Measurements from ENCODE around the gene SDK2. TPM values are rescaled to one million over a fixed set of nuclear protein-coding genes. Genes with fewer than 3 reads are reported as not detected.

SDK2 gene
- total RNA-seq, 4 donors from 2014 or later, result under 0.01 to 0.49 (median 0.08) TPM

DNA sequence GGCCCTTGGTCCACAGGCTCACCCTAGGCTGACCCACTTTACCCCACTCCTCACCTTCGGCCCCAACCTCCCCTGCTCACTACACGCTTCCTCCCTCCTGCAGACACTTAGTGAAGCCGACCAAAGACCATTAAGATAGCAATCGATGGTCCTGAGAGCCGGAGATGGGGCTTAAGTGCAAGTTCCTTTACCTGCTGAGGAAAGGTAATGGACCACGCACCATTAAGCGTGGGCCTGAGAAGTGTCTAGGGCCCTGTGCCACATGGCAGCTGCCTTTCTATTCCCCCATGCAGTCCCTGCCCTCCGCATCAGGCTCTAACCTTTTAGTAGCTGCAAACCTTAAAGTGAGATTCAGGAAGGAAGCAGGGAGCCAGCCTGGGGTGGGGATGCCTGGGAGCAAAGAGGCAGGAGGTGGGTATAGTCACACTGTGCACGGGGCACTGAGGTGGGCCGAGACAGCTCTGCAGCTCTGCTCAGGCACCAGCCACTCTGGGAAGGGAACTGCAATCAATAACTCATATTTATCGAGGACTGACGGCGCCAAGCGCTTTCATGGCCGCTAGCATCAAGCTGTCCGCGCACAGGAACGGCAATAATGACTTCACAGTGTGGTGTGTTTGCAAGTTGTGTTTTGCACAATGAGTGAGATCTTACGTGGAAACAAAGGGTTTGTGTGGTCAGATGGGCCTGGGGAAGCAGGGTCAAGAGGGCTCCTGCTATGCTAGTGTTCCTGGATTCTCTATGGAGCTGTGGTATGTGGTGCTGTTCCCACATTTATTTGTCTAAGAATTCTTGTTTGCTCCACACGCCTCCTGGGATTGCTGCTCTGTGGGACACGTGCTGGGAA, 247.6 kb downstream of the SDK2 start:
- TF ChIP-seq, protein P1, sequence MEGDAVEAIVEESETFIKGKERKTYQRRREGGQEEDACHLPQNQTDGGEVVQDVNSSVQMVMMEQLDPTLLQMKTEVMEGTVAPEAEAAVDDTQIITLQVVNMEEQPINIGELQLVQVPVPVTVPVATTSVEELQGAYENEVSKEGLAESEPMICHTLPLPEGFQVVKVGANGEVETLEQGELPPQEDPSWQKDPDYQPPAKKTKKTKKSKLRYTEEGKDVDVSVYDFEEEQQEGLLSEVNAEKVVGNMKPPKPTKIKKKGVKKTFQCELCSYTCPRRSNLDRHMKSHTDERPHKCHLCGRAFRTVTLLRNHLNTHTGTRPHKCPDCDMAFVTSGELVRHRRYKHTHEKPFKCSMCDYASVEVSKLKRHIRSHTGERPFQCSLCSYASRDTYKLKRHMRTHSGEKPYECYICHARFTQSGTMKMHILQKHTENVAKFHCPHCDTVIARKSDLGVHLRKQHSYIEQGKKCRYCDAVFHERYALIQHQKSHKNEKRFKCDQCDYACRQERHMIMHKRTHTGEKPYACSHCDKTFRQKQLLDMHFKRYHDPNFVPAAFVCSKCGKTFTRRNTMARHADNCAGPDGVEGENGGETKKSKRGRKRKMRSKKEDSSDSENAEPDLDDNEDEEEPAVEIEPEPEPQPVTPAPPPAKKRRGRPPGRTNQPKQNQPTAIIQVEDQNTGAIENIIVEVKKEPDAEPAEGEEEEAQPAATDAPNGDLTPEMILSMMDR (IDR thresholded peaks at IDR 0.05; ENCODE audit: low read depth), result no peak

DNA sequence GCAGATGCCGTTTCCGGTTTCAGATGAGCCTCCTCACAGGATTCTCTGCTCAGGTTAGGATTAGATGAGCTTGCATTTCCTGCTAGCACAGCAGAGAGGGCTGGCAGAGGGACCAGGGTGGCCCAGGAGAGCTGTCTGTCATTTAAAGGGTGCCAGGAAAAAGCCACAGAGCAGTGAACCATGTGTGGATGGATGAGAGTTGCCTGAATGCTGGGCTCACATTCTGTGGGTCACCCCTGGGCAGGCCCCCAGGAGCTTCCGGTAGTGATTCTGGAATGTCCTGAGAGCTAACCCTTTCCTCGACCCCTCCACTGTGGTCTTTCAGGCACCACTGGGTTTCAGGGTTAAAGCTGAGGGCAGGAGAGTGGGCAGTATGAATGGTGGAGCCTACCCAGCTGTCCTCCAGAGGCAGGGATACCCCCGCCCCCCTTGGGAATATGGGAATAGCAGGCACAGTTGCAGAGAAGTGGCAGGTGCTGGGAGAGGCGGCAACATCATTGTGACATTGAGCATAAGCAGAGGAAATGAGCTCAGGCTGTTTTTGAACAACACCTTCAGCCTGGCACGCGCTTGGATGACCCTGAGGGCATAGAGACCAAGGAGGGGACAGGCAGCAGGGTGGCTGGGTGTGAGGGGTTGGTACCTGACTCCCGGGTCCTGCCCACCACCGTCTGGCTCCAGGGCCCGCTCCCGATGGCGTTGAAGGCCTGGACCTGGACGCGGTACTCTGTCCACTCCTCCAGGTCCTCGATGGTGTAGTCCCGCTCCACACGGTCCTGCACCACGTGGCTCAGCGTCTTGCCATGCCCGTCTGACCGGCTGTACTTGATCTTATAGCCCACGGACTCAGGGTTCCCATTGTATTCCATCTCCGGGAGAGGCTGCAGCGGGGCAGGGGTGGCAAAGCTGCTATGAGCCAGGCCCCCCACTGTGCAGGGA, 249.5 kb downstream of the SDK2 start:
- TF ChIP-seq, protein P1 (IDR thresholded peaks at IDR 0.05; ENCODE audit: low read depth), result no peak

DNA sequence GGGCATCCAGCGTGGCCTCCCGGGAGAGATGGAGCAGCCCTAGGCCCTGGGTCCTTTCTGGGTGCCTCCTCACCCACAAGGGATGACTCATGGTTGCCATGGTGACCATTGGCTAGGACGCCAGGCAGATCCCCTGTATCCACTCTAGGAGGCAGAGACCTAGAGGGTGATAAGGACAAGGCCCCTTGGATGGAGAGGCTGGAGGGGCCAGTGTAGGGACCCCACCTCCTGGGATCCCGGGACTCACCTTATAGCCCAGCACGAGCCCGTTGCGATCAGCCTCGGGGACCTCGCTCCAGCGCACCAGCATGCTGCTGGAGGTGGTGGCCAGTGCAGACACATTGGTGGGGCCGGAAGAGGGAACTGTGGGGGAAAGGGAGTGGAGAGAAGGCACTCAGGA, 250.3 kb downstream of the SDK2 start:
- TF ChIP-seq, protein P1 (IDR thresholded peaks at IDR 0.05; ENCODE audit: low read depth), result no peak

DNA sequence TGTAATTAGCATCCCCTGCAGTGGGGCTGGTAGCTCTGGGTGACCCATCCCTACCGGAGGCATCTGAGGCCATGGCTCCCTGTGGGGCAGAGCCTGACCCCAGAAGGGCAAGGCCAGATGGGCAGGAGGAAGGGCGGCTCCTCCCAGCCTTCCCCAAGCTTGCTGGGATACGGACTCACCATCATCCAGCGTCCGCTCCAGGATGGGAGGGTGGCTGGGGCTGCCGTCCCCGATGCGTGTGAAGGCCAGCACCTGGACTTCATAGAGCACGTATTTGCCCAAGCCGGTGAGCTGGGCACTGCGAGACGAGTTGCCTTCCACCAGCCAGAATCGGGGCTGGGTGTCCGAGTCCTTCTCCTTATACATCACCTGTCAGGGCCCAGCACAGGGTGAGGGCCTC, 250.9 kb downstream of the SDK2 start:
- TF ChIP-seq, protein P1 (IDR thresholded peaks at IDR 0.05; ENCODE audit: low read depth), result no peak

DNA sequence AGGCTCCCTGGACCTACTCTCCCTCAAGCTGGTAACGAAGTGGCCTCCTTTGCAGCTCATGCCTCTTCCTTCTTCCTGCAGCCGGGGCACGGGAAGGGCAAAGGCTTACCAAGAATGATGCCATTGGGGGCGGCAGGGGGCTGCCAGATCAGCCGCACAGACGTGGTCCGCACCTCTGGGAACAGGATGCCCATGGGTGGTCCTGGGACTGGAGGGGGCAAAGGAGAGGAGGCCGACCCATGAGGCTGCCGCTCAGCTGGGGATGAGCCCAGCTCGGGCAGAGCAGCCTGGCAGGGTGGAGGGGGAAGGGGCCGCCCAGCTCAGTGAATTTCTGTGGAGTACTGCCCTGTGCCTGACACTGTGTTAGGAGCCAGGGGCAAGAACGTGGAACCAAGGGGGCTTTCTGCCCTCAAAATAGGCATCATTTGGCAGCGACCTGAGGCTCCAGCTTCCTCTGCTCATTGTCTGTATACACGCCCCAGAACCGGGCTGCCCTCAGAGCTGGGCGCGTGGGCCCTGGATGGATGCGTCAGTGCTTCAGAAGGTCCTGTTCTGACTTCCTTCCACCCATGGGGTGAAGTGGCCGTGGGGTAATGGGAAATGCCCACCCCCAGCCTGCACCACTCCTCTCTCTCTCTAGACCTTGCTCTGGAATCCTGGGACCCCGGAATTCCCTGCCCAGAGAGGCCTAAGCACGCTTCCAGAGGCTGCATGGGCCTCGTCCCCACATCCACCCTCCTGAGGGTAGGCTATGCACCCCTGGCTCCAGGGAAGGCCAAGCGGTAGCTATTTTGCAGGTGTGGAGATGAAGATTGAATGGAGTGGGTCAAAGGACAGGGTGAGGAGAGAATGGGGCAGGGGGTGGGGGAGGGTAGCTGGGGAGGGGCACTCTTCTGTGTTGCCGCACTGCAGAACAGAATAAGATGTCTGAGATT, 252.6 kb downstream of the SDK2 start:
- TF ChIP-seq, protein P1 (IDR thresholded peaks at IDR 0.05; ENCODE audit: low read depth), result no peak

DNA sequence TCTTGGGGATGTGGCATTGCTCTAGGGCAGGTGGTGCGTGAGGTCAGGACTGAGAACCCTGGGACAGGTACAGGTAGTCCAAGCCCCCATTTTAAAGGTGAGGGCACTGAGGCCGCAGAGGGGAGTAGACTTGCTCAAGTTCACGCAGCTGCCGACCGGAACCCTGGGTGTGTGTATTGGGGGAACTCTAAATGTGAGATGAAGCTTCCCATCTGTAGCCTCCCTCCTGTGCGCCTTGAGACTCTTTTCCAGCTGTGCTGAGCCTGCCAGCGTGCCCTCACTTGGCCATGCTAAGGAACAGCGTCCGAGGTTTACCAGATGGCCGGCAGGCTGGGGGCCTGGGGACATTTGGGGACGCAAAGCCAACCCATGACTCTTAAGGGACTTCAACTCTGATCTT, 253.4 kb downstream of the SDK2 start:
- TF ChIP-seq, protein P1 (IDR thresholded peaks at IDR 0.05; ENCODE audit: low read depth), result no peak
